GM03348 (cell line): ENCODE data around the gene DCX.

Source experiments
- DNase-seq: peaks from one replicate; pipeline ENCODE4 v3.0.0; 2012; ENCODE audit warnings: low spot score

Gene DCX

GRCh38 chrX:111302284-111302683 lies 109.7 kb downstream of the DCX start:
- no peak for DNase-seq

GRCh38 chrX:111288841-111289240 lies 123.2 kb downstream of the DCX start:
- no peak for DNase-seq

- DNase-seq, result no peak
These were observed 127.2 kb downstream of the DCX start for GRCh38 chrX:111284631-111285293.

GRCh38 chrX:111283446-111283845 lies 128.5 kb downstream of the DCX start:
- no peak for DNase-seq

GRCh38 chrX:111282991-111283390 lies 129.0 kb downstream of the DCX start:
- DNase-seq, result no peak

GRCh38 chrX:111282139-111282538 lies 129.9 kb downstream of the DCX start:
- DNase-seq, result no peak

GRCh38 chrX:111270339-111270738 lies 141.7 kb downstream of the DCX start, which contains the start of gene CAPN6:
TSS of gene CAPN6 (minus strand) at chrX:111270483. CDS start at chrX:111263936, 6,547 bp downstream.
- DNase-seq, result peak; percentile 34

- DNase-seq, result no peak
These were observed 143.5 kb downstream of the DCX start for GRCh38 chrX:111268506-111268905.

- no peak for DNase-seq
These were observed 146.5 kb downstream of the DCX start for GRCh38 chrX:111265486-111265885.

- DNase-seq, result no peak
These were observed 147.6 kb downstream of the DCX start for GRCh38 chrX:111264385-111264784.

- peak; percentile 7 for DNase-seq
These were observed 149.9 kb downstream of the DCX start for GRCh38 chrX:111262086-111262485.

- no peak for DNase-seq
These were observed 151.5 kb downstream of the DCX start for GRCh38 chrX:111260451-111260850.

GRCh38 chrX:111259559-111259958 lies 152.4 kb downstream of the DCX start:
- no peak for DNase-seq

GRCh38 chrX:111257733-111258132 lies 154.3 kb downstream of the DCX start:
- no peak for DNase-seq

GRCh38 chrX:111254896-111255693 lies 156.9 kb downstream of the DCX start:
- no peak for DNase-seq

GRCh38 chrX:111244235-111244750 lies 167.7 kb downstream of the DCX start:
- peak; percentile 27 for DNase-seq
